Liver (tissue), 9 donors: Measurements from ENCODE around the gene INTS6. TPM values are rescaled to one million over a fixed set of nuclear protein-coding genes. Genes with fewer than 3 reads are reported as not detected.

Experiments
- DNase-seq: peaks from one replicate; pipeline ENCODE4 v3.0.0-alpha.2; 2017; ENCODE audit warnings: low spot score
- H3K27ac ChIP-seq, 2 donors: one replicate each; pipeline ENCODE4 v1.7.0; 2013; ENCODE audit warnings: inconsistent platforms in 2 of 2, low read length in 2 of 2, control low read depth in 1 of 2, low read depth in 1 of 2, mild to moderate bottlenecking in 1 of 2
- H3K27me3 ChIP-seq, 4 donors: one replicate each; pipeline versions ENCODE4 v1.6.1 to v1.7.0; 2013; ENCODE audit warnings: low read length in 3 of 4, inconsistent platforms in 1 of 4, mild to moderate bottlenecking in 1 of 4, moderate library complexity in 1 of 4; ENCODE audit not compliant: control insufficient read depth in 4 of 4, insufficient read depth in 4 of 4
- H3K36me3 ChIP-seq, 4 donors: one replicate each; pipeline versions ENCODE4 v1.6.1 to v1.7.0; 2013; ENCODE audit warnings: low read length in 3 of 4, mild to moderate bottlenecking in 3 of 4, low read depth in 1 of 4, moderate library complexity in 1 of 4; ENCODE audit not compliant: control insufficient read depth in 4 of 4, insufficient read depth in 3 of 4
- H3K4me1 ChIP-seq, 4 donors: one replicate each; pipeline versions ENCODE4 v1.6.1 to v1.7.0; 2013; ENCODE audit warnings: low read length in 3 of 4, mild to moderate bottlenecking in 3 of 4, moderate library complexity in 1 of 4; ENCODE audit not compliant: control insufficient read depth in 4 of 4, insufficient read depth in 4 of 4
- H3K4me3 ChIP-seq, 3 donors: one replicate each; pipeline versions ENCODE4 v1.6.1 to v1.7.0; 2013; ENCODE audit warnings: low read length in 3 of 3, control low read depth in 1 of 3, low read depth in 1 of 3, mild to moderate bottlenecking in 1 of 3
- H3K9ac ChIP-seq, 2 donors: one replicate each; pipeline ENCODE4 v1.7.0; 2013; ENCODE audit warnings: low read length in 2 of 2, mild to moderate bottlenecking in 2 of 2, moderate library complexity in 2 of 2, control low read depth in 1 of 2, low read depth in 1 of 2
- H3K9me3 ChIP-seq, 4 donors: one replicate each; pipeline versions ENCODE4 v1.6.1 to v1.7.0; 2013; ENCODE audit warnings: low read length in 3 of 4; ENCODE audit not compliant: control insufficient read depth in 4 of 4
- CTCF ChIP-seq: fragments of 150-350 bp; IDR thresholded peaks from 2 replicates; pipeline ENCODE4 v1.5.1; 2017; ENCODE audit warnings: improper control_type of control experiment, low read depth, low read length; ENCODE audit not compliant: missing input control
- FOXA1 ChIP-seq: IDR thresholded peaks from 2 replicates; pipeline ENCODE4 v1.6.1; 2016; ENCODE audit warnings: antibody characterized with exemption
- GABPA ChIP-seq, 2 donors: IDR thresholded peaks in 1 of 2; conservative IDR thresholded peaks in 1 of 2; 2 replicates each; pipeline ENCODE4 v1.6.1; 2016; ENCODE audit warnings: antibody characterized with exemption in 2 of 2, mild to moderate bottlenecking in 1 of 2, moderate library complexity in 1 of 2
- HNF4A ChIP-seq, 2 donors: conservative IDR thresholded peaks; 2 replicates each; pipeline ENCODE4 v1.6.1; 2016; ENCODE audit warnings: antibody characterized with exemption in 2 of 2, mild to moderate bottlenecking in 2 of 2
- RAD21 ChIP-seq, 2 donors: IDR thresholded peaks; 2 replicates each; pipeline ENCODE4 v1.6.1; 2016; ENCODE audit warnings: antibody characterized with exemption in 2 of 2, mild to moderate bottlenecking in 2 of 2
- RXRA ChIP-seq, 2 donors: IDR thresholded peaks; 2 replicates each; pipeline ENCODE4 v1.6.1; 2017 to 2018; ENCODE audit warnings: antibody characterized with exemption in 2 of 2, mild to moderate bottlenecking in 1 of 2
- TAF1 ChIP-seq: conservative IDR thresholded peaks from 2 replicates; pipeline ENCODE4 v1.6.1; 2016; ENCODE audit warnings: antibody characterized with exemption, mild to moderate bottlenecking
- YY1 ChIP-seq: IDR thresholded peaks from 2 replicates; pipeline ENCODE4 v1.6.1; 2016; ENCODE audit warnings: antibody characterized with exemption, mild to moderate bottlenecking
- WGBS: extraction: QIAGEN DNeasy Blood & Tissue Kit; methylation state at CpG from one replicate; pipeline ENCODE4 v1.1.7; 2013; 5-methylcytosine and 5-hydroxymethylcytosine counted together
- polyA plus RNA-seq, 2 donors: library from polyadenylated mRNA; stranded (reverse) in 1 of 2; unstranded in 1 of 2; fragments of 200-250 nt in 1 of 2; fragments of >200 nt in 1 of 2; fragmentation: Nextera tagmentation in 1 of 2; extraction: Ambion mirVana in 1 of 2; gene quantifications; one replicate each; pipeline versions ENCODE4 v1.2.1 to v1.2.3, GENCODE V29; 2013 to 2015
- total RNA-seq, 2 donors: library from RNA; depleted of rRNA; stranded (reverse); fragments of >200 nt; gene quantifications; one replicate each; pipeline ENCODE4 v1.2.3, GENCODE V29; 2014
- TF ChIP-seq, protein P1 (sequence below): IDR thresholded peaks from 2 replicates; pipeline ENCODE4 v1.6.1; 2016; ENCODE audit warnings: antibody characterized with exemption
- TF ChIP-seq, protein P2 (sequence below): IDR thresholded peaks from 2 replicates; pipeline ENCODE4 v1.6.1; 2016; ENCODE audit warnings: antibody characterized with exemption, mild to moderate bottlenecking
- TF ChIP-seq, protein P3 (sequence below): IDR thresholded peaks from 2 replicates; pipeline ENCODE4 v1.6.1; 2016; ENCODE audit warnings: antibody characterized with exemption
- donor health status: healthy.
- donor health status: healthy.
- donor health status: healthy.
- donor health status: healthy.
- donor health status: healthy.

The INTS6 gene
- total and polyA plus RNA-seq, 4 donors: 11.4 to 61.4 (median 18.8) TPM

GRCh38 chr13:51318876-51319275 lies 134.0 kb downstream of the INTS6 start (continued):
- TF ChIP-seq CTCF: no peak

DNA sequence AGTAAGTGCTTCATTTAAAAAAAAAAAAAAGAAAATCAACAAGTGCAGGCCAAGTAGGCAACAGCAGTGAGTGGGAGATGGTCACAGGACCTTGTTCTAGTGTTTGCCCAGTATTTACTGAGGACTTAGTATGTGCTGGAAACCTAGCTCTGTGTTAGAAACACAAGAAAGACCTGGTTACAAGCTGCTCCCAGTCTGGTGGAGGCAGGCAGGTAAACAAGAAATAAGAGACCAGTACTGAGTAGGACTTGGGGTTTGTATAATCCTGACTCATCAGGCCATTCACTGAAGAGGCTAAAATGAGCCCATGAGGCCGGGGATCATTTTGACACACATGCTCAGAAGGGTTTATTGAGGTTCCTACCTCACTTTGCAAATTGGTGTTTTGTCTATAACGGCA lies 134.8 kb downstream of the INTS6 start:
- no peaks in the 10 kb centered on the region for H3K4me1 ChIP-seq
- no peak overlapping the region for H3K9ac ChIP-seq
- no peak overlapping the region for H3K4me3 ChIP-seq
- H3K27ac ChIP-seq: no peak overlapping the region
- no peaks in the 10 kb centered on the region for H3K9me3 ChIP-seq
- H3K27me3 ChIP-seq: no peaks in the 10 kb centered on the region
- TF ChIP-seq, protein P1, sequence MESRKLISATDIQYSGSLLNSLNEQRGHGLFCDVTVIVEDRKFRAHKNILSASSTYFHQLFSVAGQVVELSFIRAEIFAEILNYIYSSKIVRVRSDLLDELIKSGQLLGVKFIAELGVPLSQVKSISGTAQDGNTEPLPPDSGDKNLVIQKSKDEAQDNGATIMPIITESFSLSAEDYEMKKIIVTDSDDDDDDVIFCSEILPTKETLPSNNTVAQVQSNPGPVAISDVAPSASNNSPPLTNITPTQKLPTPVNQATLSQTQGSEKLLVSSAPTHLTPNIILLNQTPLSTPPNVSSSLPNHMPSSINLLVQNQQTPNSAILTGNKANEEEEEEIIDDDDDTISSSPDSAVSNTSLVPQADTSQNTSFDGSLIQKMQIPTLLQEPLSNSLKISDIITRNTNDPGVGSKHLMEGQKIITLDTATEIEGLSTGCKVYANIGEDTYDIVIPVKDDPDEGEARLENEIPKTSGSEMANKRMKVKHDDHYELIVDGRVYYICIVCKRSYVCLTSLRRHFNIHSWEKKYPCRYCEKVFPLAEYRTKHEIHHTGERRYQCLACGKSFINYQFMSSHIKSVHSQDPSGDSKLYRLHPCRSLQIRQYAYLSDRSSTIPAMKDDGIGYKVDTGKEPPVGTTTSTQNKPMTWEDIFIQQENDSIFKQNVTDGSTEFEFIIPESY: no peak
- DNase-seq: no peak
- H3K36me3 ChIP-seq: no peaks in the 10 kb centered on the region
- 92% methylated on average over 2 of the region's 2 CpGs for WGBS

- WGBS: 76% methylated on average over 1 of the region's 1 CpG
- Histone ChIP-seq H3K9ac (no peak overlapping the region), H3K36me3 (no peaks in the 10 kb centered on the region), H3K9me3 (no peaks in the 10 kb centered on the region), H3K4me1 (no peaks in the 10 kb centered on the region), H3K4me3 (no peak overlapping the region), H3K27ac (no peak overlapping the region), H3K27me3 (no peaks in the 10 kb centered on the region)
- TF ChIP-seq RXRA (IDR thresholded peaks at IDR 0.05) (no peak), HNF4A (conservative IDR thresholded peaks at IDR 0.05) (no peak), FOXA1 (no peak), TAF1 (no peak), YY1 (no peak), RAD21 (IDR thresholded peaks at IDR 0.05) (no peak), GABPA (IDR thresholded peaks at IDR 0.05 in 1 of 2, conservative IDR thresholded peaks at IDR 0.05 in 1 of 2) (no peak)
- TF ChIP-seq, protein P2, sequence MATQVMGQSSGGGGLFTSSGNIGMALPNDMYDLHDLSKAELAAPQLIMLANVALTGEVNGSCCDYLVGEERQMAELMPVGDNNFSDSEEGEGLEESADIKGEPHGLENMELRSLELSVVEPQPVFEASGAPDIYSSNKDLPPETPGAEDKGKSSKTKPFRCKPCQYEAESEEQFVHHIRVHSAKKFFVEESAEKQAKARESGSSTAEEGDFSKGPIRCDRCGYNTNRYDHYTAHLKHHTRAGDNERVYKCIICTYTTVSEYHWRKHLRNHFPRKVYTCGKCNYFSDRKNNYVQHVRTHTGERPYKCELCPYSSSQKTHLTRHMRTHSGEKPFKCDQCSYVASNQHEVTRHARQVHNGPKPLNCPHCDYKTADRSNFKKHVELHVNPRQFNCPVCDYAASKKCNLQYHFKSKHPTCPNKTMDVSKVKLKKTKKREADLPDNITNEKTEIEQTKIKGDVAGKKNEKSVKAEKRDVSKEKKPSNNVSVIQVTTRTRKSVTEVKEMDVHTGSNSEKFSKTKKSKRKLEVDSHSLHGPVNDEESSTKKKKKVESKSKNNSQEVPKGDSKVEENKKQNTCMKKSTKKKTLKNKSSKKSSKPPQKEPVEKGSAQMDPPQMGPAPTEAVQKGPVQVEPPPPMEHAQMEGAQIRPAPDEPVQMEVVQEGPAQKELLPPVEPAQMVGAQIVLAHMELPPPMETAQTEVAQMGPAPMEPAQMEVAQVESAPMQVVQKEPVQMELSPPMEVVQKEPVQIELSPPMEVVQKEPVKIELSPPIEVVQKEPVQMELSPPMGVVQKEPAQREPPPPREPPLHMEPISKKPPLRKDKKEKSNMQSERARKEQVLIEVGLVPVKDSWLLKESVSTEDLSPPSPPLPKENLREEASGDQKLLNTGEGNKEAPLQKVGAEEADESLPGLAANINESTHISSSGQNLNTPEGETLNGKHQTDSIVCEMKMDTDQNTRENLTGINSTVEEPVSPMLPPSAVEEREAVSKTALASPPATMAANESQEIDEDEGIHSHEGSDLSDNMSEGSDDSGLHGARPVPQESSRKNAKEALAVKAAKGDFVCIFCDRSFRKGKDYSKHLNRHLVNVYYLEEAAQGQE: no peak
- TF ChIP-seq, protein P3, sequence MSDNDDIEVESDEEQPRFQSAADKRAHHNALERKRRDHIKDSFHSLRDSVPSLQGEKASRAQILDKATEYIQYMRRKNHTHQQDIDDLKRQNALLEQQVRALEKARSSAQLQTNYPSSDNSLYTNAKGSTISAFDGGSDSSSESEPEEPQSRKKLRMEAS: no peak
- DNase-seq: no peak
Measured at GRCh38 chr13:51317262-51317661, 135.6 kb downstream of the INTS6 start.
